IMR-90 (cell line): ENCODE data around the gene TMEM117. TPM values are rescaled to one million over a fixed set of nuclear protein-coding genes. Genes with fewer than 3 reads are reported as not detected.

ENCODE experiments used
- ATAC-seq: fragments of 200-7000 bp; cut with Tn5 transposase; 2 replicates; pipeline ENCODE4 v1.9.1; 2020; ENCODE audit warnings: low read depth, mild to moderate bottlenecking, moderate library complexity
- BruUV-seq: library from RNA; stranded (reverse); fragments of 400-500 nt; replicated peaks from 2 replicates; lab custom pipeline; 2021; lab: Mats Ljungman, UMichigan
- CTCF ChIA-PET: fragments of 300-600 bp; formaldehyde crosslinking; extraction: SDS; loops from one replicate; lab custom pipeline; 2021; ENCODE audit warnings: antibody characterized with exemption; lab: Yijun Ruan, JAX
- POLR2A ChIA-PET: fragments of 300-600 bp; sonication (Branson Sonifier 250); formaldehyde crosslinking; loops from one replicate; lab custom pipeline; 2022; ENCODE audit warnings: antibody characterized with exemption; ENCODE audit not compliant: unreplicated experiment; lab: Charles Lee
- DNase-seq: peaks from one replicate; pipeline ENCODE4 v3.0.0; 2013
- H2AFZ ChIP-seq: replicated peaks from 2 replicates; pipeline ENCODE3; 2013; ENCODE audit warnings: low read length, mild to moderate bottlenecking; ENCODE audit not compliant: poor library complexity
- H2AK5ac ChIP-seq: 2 replicates; pipeline ENCODE4 v1.6.1; 2013; ENCODE audit warnings: low read depth, low read length, inconsistent platforms
- H2AK9ac ChIP-seq: replicated peaks from 2 replicates; pipeline ENCODE3; 2013; ENCODE audit warnings: mild to moderate bottlenecking, low read depth, low read length, moderate library complexity; ENCODE audit not compliant: poor library complexity
- H2BK120ac ChIP-seq: 2 replicates; pipeline ENCODE4 v1.6.1; 2013; ENCODE audit warnings: low read depth, low read length, inconsistent platforms
- H2BK15ac ChIP-seq: 3 replicates; pipeline ENCODE4 v1.6.1; 2013; ENCODE audit warnings: low read depth, low read length, inconsistent platforms
- H2BK20ac ChIP-seq: 2 replicates; pipeline ENCODE4 v1.6.1; 2013; ENCODE audit warnings: low read depth, mild to moderate bottlenecking, inconsistent platforms, low read length, moderate library complexity
- H2BK5ac ChIP-seq: 2 replicates; pipeline ENCODE4 v1.6.1; 2013; ENCODE audit warnings: mild to moderate bottlenecking, low read depth, low read length, inconsistent platforms; ENCODE audit not compliant: poor library complexity, severe bottlenecking
- H3K14ac ChIP-seq: replicated peaks from 2 replicates; pipeline ENCODE4 v1.6.1; 2013; ENCODE audit warnings: low read depth, low read length, inconsistent platforms
- H3K18ac ChIP-seq: 2 replicates; pipeline ENCODE4 v1.6.1; 2013; ENCODE audit warnings: low read depth, low read length, control low read depth
- H3K23ac ChIP-seq: 2 replicates; pipeline ENCODE4 v1.6.1; 2013; ENCODE audit warnings: low read depth, low read length, inconsistent platforms
- H3K27ac ChIP-seq: 2 replicates; pipeline ENCODE4 v1.5.1; 2013; ENCODE audit warnings: mild to moderate bottlenecking, control low read depth, low read length; ENCODE audit not compliant: insufficient read depth
- H3K27me3 ChIP-seq: 2 replicates; pipeline ENCODE4 v1.6.1; 2013; ENCODE audit warnings: low read length; ENCODE audit not compliant: control insufficient read depth, insufficient read depth
- H3K36me3 ChIP-seq: 2 replicates; pipeline ENCODE4 v1.6.1; 2013; ENCODE audit warnings: low read length, mixed read lengths; ENCODE audit not compliant: control insufficient read depth, insufficient read depth
- H3K4ac ChIP-seq: 2 replicates; pipeline ENCODE4 v1.6.1; 2013; ENCODE audit warnings: low read depth, low read length, inconsistent platforms
- H3K4me1 ChIP-seq: 2 replicates; pipeline ENCODE4 v1.6.1; 2013; ENCODE audit warnings: low read length, mixed read lengths; ENCODE audit not compliant: control insufficient read depth, insufficient read depth
- H3K4me2 ChIP-seq: 2 replicates; pipeline ENCODE4 v1.6.1; 2013; ENCODE audit warnings: low read depth, mild to moderate bottlenecking, control low read depth, low read length, moderate library complexity
- H3K4me3 ChIP-seq: 2 replicates; pipeline ENCODE4 v1.5.1; 2013; ENCODE audit warnings: low read depth, mild to moderate bottlenecking, control low read depth, low read length, moderate library complexity; ENCODE audit not compliant: insufficient read depth
- H3K56ac ChIP-seq: 2 replicates; pipeline ENCODE4 v1.6.1; 2013; ENCODE audit warnings: low read length, inconsistent platforms; ENCODE audit not compliant: insufficient read depth; ENCODE audit errors: extremely low read depth
- H3K79me1 ChIP-seq, 2 experiments: 2 replicates each; pipeline ENCODE4 v1.6.1; 2013; ENCODE audit warnings: low read length in 2 of 2, inconsistent platforms in 1 of 2, low read depth in 1 of 2
- H3K9ac ChIP-seq: 2 replicates; pipeline ENCODE4 v1.6.1; 2013; ENCODE audit warnings: low read depth, low read length, control low read depth
- H3K9me1 ChIP-seq: 2 replicates; pipeline ENCODE4 v1.6.1; 2013; ENCODE audit warnings: low read length, inconsistent platforms; ENCODE audit not compliant: insufficient read depth
- H3K9me3 ChIP-seq: 2 replicates; pipeline ENCODE4 v1.6.1; 2013; ENCODE audit warnings: low read length; ENCODE audit not compliant: control insufficient read depth, insufficient read depth
- H4K20me1 ChIP-seq: 2 replicates; pipeline ENCODE4 v1.6.1; 2013; ENCODE audit warnings: low read length, inconsistent platforms; ENCODE audit not compliant: insufficient read depth
- H4K5ac ChIP-seq: 2 replicates; pipeline ENCODE4 v1.6.1; 2013; ENCODE audit warnings: mild to moderate bottlenecking, low read depth, low read length, control low read depth
- H4K8ac ChIP-seq, 2 experiments: 2 replicates each; pipeline ENCODE4 v1.6.1; 2013; ENCODE audit warnings: low read depth in 2 of 2, low read length in 2 of 2, control low read depth in 1 of 2, inconsistent platforms in 1 of 2
- H4K91ac ChIP-seq: 2 replicates; pipeline ENCODE4 v1.6.1; 2013; ENCODE audit warnings: low read depth, low read length, inconsistent platforms; ENCODE audit not compliant: insufficient read depth
- BHLHE40 ChIP-seq: fragments of 150-350 bp; IDR thresholded peaks from 2 replicates; pipeline ENCODE4 v1.6.1; 2016; ENCODE audit warnings: mild to moderate bottlenecking, low read depth, low read length
- MAZ ChIP-seq: IDR thresholded peaks from 2 replicates; pipeline ENCODE4 v1.6.1; 2012; ENCODE audit warnings: low read depth, mild to moderate bottlenecking, low read length, improper control_type of control experiment, moderate library complexity, borderline replicate concordance
- NFE2L2 ChIP-seq: fragments of 150-350 bp; IDR thresholded peaks from 2 replicates; pipeline ENCODE4 v1.6.1; 2016; ENCODE audit warnings: low read depth, mild to moderate bottlenecking, low read length
- POLR2A ChIP-seq: IDR thresholded peaks from 2 replicates; pipeline ENCODE4 v1.6.1; 2012; ENCODE audit warnings: mild to moderate bottlenecking, low read depth, low read length
- RCOR1 ChIP-seq: IDR thresholded peaks from 2 replicates; pipeline ENCODE4 v1.6.1; 2012; ENCODE audit warnings: mild to moderate bottlenecking, low read length, improper control_type of control experiment; ENCODE audit not compliant: insufficient replicate concordance
- RFX5 ChIP-seq: IDR thresholded peaks from 2 replicates; pipeline ENCODE4 v1.8.0; 2012; ENCODE audit warnings: low read depth, mild to moderate bottlenecking, low read length, moderate library complexity
- SMC3 ChIP-seq: fragments of 150-350 bp; IDR thresholded peaks from 2 replicates; pipeline ENCODE4 v1.6.1; 2016; ENCODE audit warnings: low read depth, mild to moderate bottlenecking, antibody characterized with exemption, low read length, moderate library complexity
- USF2 ChIP-seq: fragments of 150-350 bp; IDR thresholded peaks from 2 replicates; pipeline ENCODE4 v1.6.1; 2017; ENCODE audit warnings: mild to moderate bottlenecking, antibody characterized with exemption, low read length, low read depth
- WGBS, 2 experiments: methylation state at CpG; one replicate each; pipeline versions ENCODE4 v1.1.5 to v1.1.7; 2013; ENCODE audit warnings: missing lambda C conversion rate in 2 of 2; ENCODE audit not compliant: insufficient read length in 1 of 2; ENCODE audit errors: extremely low coverage in 2 of 2; 5-methylcytosine and 5-hydroxymethylcytosine counted together
- dilution Hi-C: fragments of 300-500 bp; cut with HindIII; formaldehyde crosslinking; loops from one replicate; pipeline ENCODE4 v1.14.3; 2018; ENCODE audit warnings: low sequenced_read_pairs; ENCODE audit not compliant: unreplicated experiment
- in situ Hi-C: fragments of 300-500 bp; cut with MboI; formaldehyde crosslinking; loops from 3 replicates; pipeline ENCODE4 v1.14.3; 2019; ENCODE audit warnings: low sequenced_read_pairs, inconsistent platforms, mixed read lengths
- intact Hi-C: fragments of 100-400 bp; cut with micrococcal nuclease; formaldehyde crosslinking; loops from 2 replicates; pipeline ENCODE4 v1.10.0; 2022
- polyA plus RNA-seq, 3 experiments: library from polyadenylated mRNA; depleted of rRNA; stranded (reverse); fragments of >200 nt; gene quantifications; 2 replicates each; pipeline ENCODE4 v1.2.3, GENCODE V29; 2012; ENCODE audit warnings: low replicate concordance in 1 of 3
- total RNA-seq: library from RNA; depleted of rRNA; stranded (reverse); fragments of >200 nt; gene quantifications from 2 replicates; pipeline ENCODE4 v1.2.3, GENCODE V29; 2012
- TF ChIP-seq, protein P1 (sequence below): conservative IDR thresholded peaks from 2 replicates; pipeline ENCODE4 v1.5.1; 2012; ENCODE audit warnings: mild to moderate bottlenecking, low read depth, low read length, improper control_type of control experiment

Gene TMEM117
- total and polyA plus RNA-seq, 2 of the 4 experiments (the other 2 are of a cell fraction): 8.7 to 21.0 TPM

- dilution Hi-C loops: no loop called here
- CTCF ChIA-PET: no interaction called here
- no CpG with 5 or more reads among the region's 1 CpG for WGBS, 2 experiments
Observed at GRCh38 chr12:44193281-44193680, 357.4 kb downstream of the TMEM117 start.

More at GRCh38 chr12:44193281-44193680, 357.4 kb downstream of the TMEM117 start:
- Histone ChIP-seq H3K4me3 (no peak overlapping the region), H2BK5ac (no peak overlapping the region), H3K79me1 (no peaks in the 10 kb centered on the region), H2BK120ac (no peak overlapping the region), H3K56ac (no peak overlapping the region), H2AK9ac (no peak overlapping the region), H2BK15ac (no peak overlapping the region), H2AFZ (no peak overlapping the region), H3K9me1 (no peaks in the 10 kb centered on the region), H3K27ac (no peak overlapping the region), H3K4me1 (no peaks in the 10 kb centered on the region), H4K8ac (no peak overlapping the region), H3K36me3 (no peaks in the 10 kb centered on the region), H3K4me2 (no peak overlapping the region), H4K20me1 (no peaks in the 10 kb centered on the region), H2BK20ac (no peak overlapping the region), H3K27me3 (no peaks in the 10 kb centered on the region), H4K5ac (no peak overlapping the region), H3K4ac (no peak overlapping the region), H4K91ac (no peak overlapping the region), H3K9me3 (no peaks in the 10 kb centered on the region), H3K9ac (no peak overlapping the region), H3K23ac (no peak overlapping the region), H3K14ac (no peak overlapping the region), H3K18ac (no peak overlapping the region), H2AK5ac (no peak overlapping the region)
- BruUV-seq: no TSS peak
- in situ Hi-C loops (no loop called here), intact Hi-C loops (no loop called here)
- TF ChIP-seq USF2 (no peak), RCOR1 (no peak), POLR2A (no peak), RFX5 (no peak), MAZ (no peak), NFE2L2 (no peak), SMC3 (no peak), BHLHE40 (no peak)
- TF ChIP-seq, protein P1, sequence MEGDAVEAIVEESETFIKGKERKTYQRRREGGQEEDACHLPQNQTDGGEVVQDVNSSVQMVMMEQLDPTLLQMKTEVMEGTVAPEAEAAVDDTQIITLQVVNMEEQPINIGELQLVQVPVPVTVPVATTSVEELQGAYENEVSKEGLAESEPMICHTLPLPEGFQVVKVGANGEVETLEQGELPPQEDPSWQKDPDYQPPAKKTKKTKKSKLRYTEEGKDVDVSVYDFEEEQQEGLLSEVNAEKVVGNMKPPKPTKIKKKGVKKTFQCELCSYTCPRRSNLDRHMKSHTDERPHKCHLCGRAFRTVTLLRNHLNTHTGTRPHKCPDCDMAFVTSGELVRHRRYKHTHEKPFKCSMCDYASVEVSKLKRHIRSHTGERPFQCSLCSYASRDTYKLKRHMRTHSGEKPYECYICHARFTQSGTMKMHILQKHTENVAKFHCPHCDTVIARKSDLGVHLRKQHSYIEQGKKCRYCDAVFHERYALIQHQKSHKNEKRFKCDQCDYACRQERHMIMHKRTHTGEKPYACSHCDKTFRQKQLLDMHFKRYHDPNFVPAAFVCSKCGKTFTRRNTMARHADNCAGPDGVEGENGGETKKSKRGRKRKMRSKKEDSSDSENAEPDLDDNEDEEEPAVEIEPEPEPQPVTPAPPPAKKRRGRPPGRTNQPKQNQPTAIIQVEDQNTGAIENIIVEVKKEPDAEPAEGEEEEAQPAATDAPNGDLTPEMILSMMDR: no peak
- POLR2A ChIA-PET: no interaction called here
- DNase-seq (no peak), ATAC-seq (no peak)
